Keratinocyte (primary cell): ENCODE data around the gene COLGALT1. TPM values are rescaled to one million over a fixed set of nuclear protein-coding genes. Genes with fewer than 3 reads are reported as not detected.
A peak's percentile ranks its signal among the peaks of the same experiment; 100 is the strongest.

Source experiments
- DNase-seq: peaks from one replicate; pipeline ENCODE4 v3.0.0-alpha.2; 2011; ENCODE audit warnings: low read depth, missing footprints, low spot score
- FAIRE-seq: peaks from 2 replicates; lab custom pipeline; 2011; peaks lifted over from hg19 to GRCh38; lab: Jason Lieb, UNC
- H2AFZ ChIP-seq: 2 replicates; pipeline ENCODE4 v1.6.0; 2012; ENCODE audit warnings: low read length, control low read depth, inconsistent platforms; ENCODE audit not compliant: control insufficient read depth
- H3K27ac ChIP-seq: 2 replicates; pipeline ENCODE4 v1.5.1; 2011; ENCODE audit warnings: low read length; ENCODE audit not compliant: control insufficient read depth, insufficient read depth
- H3K27me3 ChIP-seq: 3 replicates; pipeline ENCODE4 v1.6.0; 2011; ENCODE audit warnings: low read length; ENCODE audit not compliant: control insufficient read depth, insufficient read depth; ENCODE audit errors: extremely low read depth
- H3K36me3 ChIP-seq, 2 experiments: 2 replicates in 1 of 2; 3 replicates in 1 of 2; pipeline ENCODE4 v1.5.1; 2011; ENCODE audit warnings: low read length in 2 of 2, mild to moderate bottlenecking in 1 of 2; ENCODE audit not compliant: control insufficient read depth in 2 of 2, insufficient read depth in 2 of 2; ENCODE audit errors: extremely low read depth in 1 of 2
- H3K4me1 ChIP-seq: 3 replicates; pipeline ENCODE4 v1.5.1; 2011; ENCODE audit warnings: low read length; ENCODE audit not compliant: control insufficient read depth, insufficient read depth; ENCODE audit errors: extremely low read depth
- H3K4me2 ChIP-seq: 3 replicates; pipeline ENCODE4 v1.6.0; 2011; ENCODE audit warnings: low read depth, low read length; ENCODE audit not compliant: control insufficient read depth, insufficient read depth; ENCODE audit errors: extremely low read depth
- H3K4me3 ChIP-seq, 3 experiments: fragments of 200-600 bp in 1 of 3; sonication (generic) in 1 of 3; 2 replicates in 2 of 3; 3 replicates in 1 of 3; pipeline ENCODE4 v1.5.1; 2011 to 2016; ENCODE audit warnings: low read length in 3 of 3, mild to moderate bottlenecking in 3 of 3, control low read depth in 2 of 3, inconsistent platforms in 1 of 3, low read depth in 1 of 3, mixed read lengths in 1 of 3, mixed run types in 1 of 3, moderate library complexity in 1 of 3; ENCODE audit not compliant: control insufficient read depth in 2 of 3, insufficient read depth in 2 of 3; ENCODE audit errors: extremely low read depth in 1 of 3
- H3K79me2 ChIP-seq: 2 replicates; pipeline ENCODE4 v1.6.0; 2012; ENCODE audit warnings: low read length; ENCODE audit not compliant: control insufficient read depth, insufficient read depth
- H3K9ac ChIP-seq: 3 replicates; pipeline ENCODE4 v1.6.0; 2011; ENCODE audit warnings: low read length; ENCODE audit not compliant: control insufficient read depth, insufficient read depth; ENCODE audit errors: extremely low read depth
- H3K9me1 ChIP-seq: 3 replicates; pipeline ENCODE4 v1.6.0; 2011; ENCODE audit warnings: low read length; ENCODE audit not compliant: control insufficient read depth, insufficient read depth; ENCODE audit errors: extremely low read depth
- H3K9me3 ChIP-seq: 2 replicates; pipeline ENCODE4 v1.5.1; 2012; ENCODE audit warnings: low read depth, low read length; ENCODE audit not compliant: control insufficient read depth
- H4K20me1 ChIP-seq: 3 replicates; pipeline ENCODE4 v1.6.0; 2011; ENCODE audit warnings: low read length; ENCODE audit not compliant: control insufficient read depth, insufficient read depth; ENCODE audit errors: extremely low read depth
- CTCF ChIP-seq, 3 experiments: IDR thresholded peaks in 1 of 3; conservative IDR thresholded peaks in 1 of 3; optimal IDR thresholded peaks in 1 of 3; 2 replicates in 2 of 3; 3 replicates in 1 of 3; pipeline versions ENCODE3 to v1.5.1; 2011; ENCODE audit warnings: low read length in 3 of 3, mild to moderate bottlenecking in 3 of 3, moderate library complexity in 2 of 3, control low read depth in 1 of 3, inconsistent platforms in 1 of 3; ENCODE audit not compliant: insufficient read depth in 2 of 3; ENCODE audit errors: extremely low read depth in 1 of 3
- EZH2 ChIP-seq: IDR thresholded peaks from one replicate; pipeline ENCODE4 v1.6.1; 2012; ENCODE audit warnings: inconsistent platforms, mild to moderate bottlenecking, low read length, moderate library complexity
- dilution Hi-C: fragments of 300-500 bp; cut with MboI; formaldehyde crosslinking; loops from one replicate; pipeline ENCODE4 v1.7.0; 2020; ENCODE audit warnings: low sequenced_read_pairs; ENCODE audit not compliant: extremely low pct_ligation_motif_present
- polyA plus RNA-seq, 5 experiments: library from polyadenylated mRNA; depleted of rRNA in 3 of 5; stranded (reverse) in 3 of 5; stranded (forward) in 1 of 5; unstranded in 1 of 5; fragments of >200 nt; gene quantifications; 1 replicate in 1 of 5; 2 replicates in 3 of 5; 3 replicates in 1 of 5; pipeline versions ENCODE4 v1.2.1 to v1.2.3, GENCODE V29; 2011 to 2012; ENCODE audit warnings: missing spikeins in 2 of 5, low read depth in 1 of 5, low replicate concordance in 1 of 5

The COLGALT1 gene
- polyA plus RNA-seq, 1 donor (not counting 4 experiments of a cell fraction or from before 2014, with no cell fraction given) = 89.4 TPM

GRCh38 chr19:17556995-17557394 is 1.5 kb downstream of the COLGALT1 start:
- Histone ChIP-seq H3K9me1 (no peaks in the 10 kb centered on the region), H3K79me2 (peaks cover 25% of the 10 kb centered on the region), H3K27me3 (no peaks in the 10 kb centered on the region), H2AFZ (no peak overlapping the region), H3K4me3 (peak overlapping the region in 2 of 3 experiments; percentile 88 to 96), H3K4me1 (peaks cover 13% of the 10 kb centered on the region), H3K36me3 (peaks cover 15 to 17% of the 10 kb centered on the region in 2 experiments), H3K4me2 (peak overlapping the region; percentile 77), H3K9me3 (no peaks in the 10 kb centered on the region), H3K9ac (peak overlapping the region; percentile 85), H3K27ac (no peak overlapping the region), H4K20me1 (no peaks in the 10 kb centered on the region)
- DNase-seq (no peak), FAIRE-seq (no peak)
- TF ChIP-seq CTCF (optimal IDR thresholded peaks at IDR 0.05 in 1 of 3, IDR thresholded peaks at IDR 0.05 in 1 of 3, conservative IDR thresholded peaks at IDR 0.05 in 1 of 3; ENCODE audit: extremely low read depth in 1 of 3, insufficient read depth in 2 of 3, low read length in 3 of 3) (no peak), EZH2 (no peak)
- dilution Hi-C loops = no loop called here

- peaks cover 17 to 19% of the 10 kb centered on the region in 2 experiments for H3K36me3 ChIP-seq
Observed at GRCh38 chr19:17557466-17557865, 2.0 kb downstream of the COLGALT1 start.

More at GRCh38 chr19:17557466-17557865, 2.0 kb downstream of the COLGALT1 start:
- Histone ChIP-seq H3K9me3 (no peaks in the 10 kb centered on the region), H3K79me2 (peaks cover 25% of the 10 kb centered on the region), H2AFZ (no peak overlapping the region), H3K4me1 (peaks cover 13% of the 10 kb centered on the region), H3K4me3 (no peak overlapping the region), H3K27me3 (no peaks in the 10 kb centered on the region), H3K9me1 (no peaks in the 10 kb centered on the region), H4K20me1 (no peaks in the 10 kb centered on the region), H3K4me2 (no peak overlapping the region), H3K9ac (no peak overlapping the region), H3K27ac (no peak overlapping the region)
- no peak for TF ChIP-seq CTCF (optimal IDR thresholded peaks at IDR 0.05 in 1 of 3, IDR thresholded peaks at IDR 0.05 in 1 of 3, conservative IDR thresholded peaks at IDR 0.05 in 1 of 3; ENCODE audit: extremely low read depth in 1 of 3, insufficient read depth in 2 of 3, low read length in 3 of 3)
- TF ChIP-seq EZH2 = no peak
- DNase-seq (no peak), FAIRE-seq (no peak)
- dilution Hi-C loops = no loop called here
